ENCODE measurements around the gene CD74.
A peak's percentile ranks its signal among the peaks of the same experiment; 100 is the strongest.

Gene CD74

GRCh38 chr5:150368526-150368925 lies 44.2 kb downstream of the CD74 start:
- Histone ChIP-seq H3K9me3 (no peaks in the 10 kb centered on the region), H3K36me3 (peaks cover 98% of the 10 kb centered on the region), H4K20me1 (peaks cover 58% of the 10 kb centered on the region), H3K4me1 (no peaks in the 10 kb centered on the region), H3K9ac (no peak overlapping the region), H3K27ac (no peak overlapping the region), H3K27me3 (no peaks in the 10 kb centered on the region), H3K4me2 (no peak overlapping the region), H3K4me3 (no peak overlapping the region)
- no peak for TF ChIP-seq Cebpa-rat (IDR thresholded peaks at IDR 0.05)

- no peaks in the 10 kb centered on the region for H3K27me3 ChIP-seq
- H3K4me3 ChIP-seq: no peak overlapping the region
- peaks cover 97% of the 10 kb centered on the region for H3K36me3 ChIP-seq
- H3K4me1 ChIP-seq: peaks cover 10% of the 10 kb centered on the region
- TF ChIP-seq Cebpa-rat (IDR thresholded peaks at IDR 0.05): no peak
- no peak overlapping the region for H3K9ac ChIP-seq
- H4K20me1 ChIP-seq: peaks cover 70% of the 10 kb centered on the region
- H3K9me3 ChIP-seq: no peaks in the 10 kb centered on the region
- no peak overlapping the region for H3K27ac ChIP-seq
- H3K4me2 ChIP-seq: no peak overlapping the region
These were observed 48.7 kb downstream of the CD74 start for GRCh38 chr5:150364004-150364403.

- H3K9ac ChIP-seq: no peak overlapping the region
- peaks cover 89% of the 10 kb centered on the region for H3K36me3 ChIP-seq
These were observed 49.5 kb downstream of the CD74 start for GRCh38 chr5:150363185-150363584.

GRCh38 chr5:150361301-150361700 lies 51.4 kb downstream of the CD74 start:
- Histone ChIP-seq H3K27me3 (no peaks in the 10 kb centered on the region), H3K4me1 (peaks cover 27% of the 10 kb centered on the region), H3K9me3 (no peaks in the 10 kb centered on the region), H3K4me2 (no peak overlapping the region), H4K20me1 (peaks cover 77% of the 10 kb centered on the region), H3K36me3 (peaks cover 72% of the 10 kb centered on the region), H3K27ac (no peak overlapping the region), H3K4me3 (no peak overlapping the region), H3K9ac (no peak overlapping the region)
- no peak for TF ChIP-seq Cebpa-rat (IDR thresholded peaks at IDR 0.05)

More at GRCh38 chr5:150363185-150363584, 49.5 kb downstream of the CD74 start:
- no peaks in the 10 kb centered on the region for H3K27me3 ChIP-seq
- H3K4me1 ChIP-seq: peaks cover 19% of the 10 kb centered on the region
- TF ChIP-seq Cebpa-rat (IDR thresholded peaks at IDR 0.05): no peak
- H3K9me3 ChIP-seq: no peaks in the 10 kb centered on the region
- no peak overlapping the region for H3K4me2 ChIP-seq
- H3K4me3 ChIP-seq: no peak overlapping the region
- H3K27ac ChIP-seq: no peak overlapping the region
- peaks cover 77% of the 10 kb centered on the region for H4K20me1 ChIP-seq

GRCh38 chr5:150358261-150359095 lies 54.2 kb downstream of the CD74 start:
- no peak for TF ChIP-seq Cebpa-rat (IDR thresholded peaks at IDR 0.05)

GRCh38 chr5:150357326-150358260 lies 55.1 kb downstream of the CD74 start, which contains the start of gene TCOF1:
TSS of gene TCOF1 (plus strand) at chr5:150357697. CDS start at chr5:150357747, 50 bp downstream.
- H3K27me3 ChIP-seq: no peaks in the 10 kb centered on the region
- no peak for TF ChIP-seq Cebpa-rat (IDR thresholded peaks at IDR 0.05)
- peak within 1 kb of the TSS; percentile 71 for H3K4me2 ChIP-seq
- peak within 1 kb of the TSS; percentile 92 for H3K4me3 ChIP-seq
- peak within 1 kb of the TSS; percentile 88 for H3K27ac ChIP-seq
- H4K20me1 ChIP-seq: peaks cover 43% of the 10 kb centered on the region
- H3K9ac ChIP-seq: peak within 1 kb of the TSS; percentile 90
- no peaks in the 10 kb centered on the region for H3K9me3 ChIP-seq
- peaks cover 27% of the 10 kb centered on the region for H3K4me1 ChIP-seq
- H3K36me3 ChIP-seq: peaks cover 35% of the 10 kb centered on the region

More at GRCh38 chr5:150358261-150359095, 54.2 kb downstream of the CD74 start:
- peaks cover 27% of the 10 kb centered on the region for H3K4me1 ChIP-seq
- peak overlapping the region; percentile 71 for H3K4me2 ChIP-seq
- H3K4me3 ChIP-seq: peak overlapping the region; percentile 92
- H3K27ac ChIP-seq: peak overlapping the region; percentile 88
- no peaks in the 10 kb centered on the region for H3K27me3 ChIP-seq
- H3K9me3 ChIP-seq: no peaks in the 10 kb centered on the region
- H3K36me3 ChIP-seq: peaks cover 44% of the 10 kb centered on the region
- H3K9ac ChIP-seq: peak overlapping the region; percentile 90
- peaks cover 52% of the 10 kb centered on the region for H4K20me1 ChIP-seq

- Histone ChIP-seq H3K4me3 (0 out of 2 replicates have a peak overlapping the region, but pooled peaks have one; percentile 92), H3K9ac (no peak overlapping the region; the same call in 1 of the 2 replicates), H4K20me1 (peaks cover 35% of the 10 kb centered on the region), H3K9me3 (no peaks in the 10 kb centered on the region), H3K27ac (0 out of 2 replicates have a peak overlapping the region, but pooled peaks have one; percentile 36), H3K4me2 (peak overlapping the region; percentile 71), H3K36me3 (peaks cover 27% of the 10 kb centered on the region), H3K27me3 (no peaks in the 10 kb centered on the region), H3K4me1 (peaks cover 29% of the 10 kb centered on the region)
- TF ChIP-seq Cebpa-rat (IDR thresholded peaks at IDR 0.05): no peak
These were observed 56.0 kb downstream of the CD74 start for GRCh38 chr5:150356575-150357294.

- Histone ChIP-seq H3K4me3 (no peak overlapping the region), H4K20me1 (peaks cover 25% of the 10 kb centered on the region), H3K9ac (no peak overlapping the region), H3K27me3 (no peaks in the 10 kb centered on the region), H3K27ac (no peak overlapping the region), H3K9me3 (no peaks in the 10 kb centered on the region), H3K4me2 (no peak overlapping the region), H3K4me1 (peaks cover 38% of the 10 kb centered on the region), H3K36me3 (peaks cover 17% of the 10 kb centered on the region)
- no peak for TF ChIP-seq Cebpa-rat (IDR thresholded peaks at IDR 0.05)
These were observed 56.9 kb downstream of the CD74 start for GRCh38 chr5:150355791-150356190.

- H3K4me1 ChIP-seq: peaks cover 27% of the 10 kb centered on the region
- H3K4me3 ChIP-seq: no peak overlapping the region
- H3K4me2 ChIP-seq: no peak overlapping the region
- H3K9me3 ChIP-seq: no peaks in the 10 kb centered on the region
- no peaks in the 10 kb centered on the region for H3K36me3 ChIP-seq
- H3K27me3 ChIP-seq: no peaks in the 10 kb centered on the region
- no peak overlapping the region for H3K27ac ChIP-seq
- no peak for TF ChIP-seq Cebpa-rat (IDR thresholded peaks at IDR 0.05)
- H3K9ac ChIP-seq: no peak overlapping the region
- H4K20me1 ChIP-seq: no peaks in the 10 kb centered on the region
These were observed 59.6 kb downstream of the CD74 start for GRCh38 chr5:150353032-150353675.
